ENCODE measurements around the gene FUT9. TPM values are rescaled to one million over a fixed set of nuclear protein-coding genes. Genes with fewer than 3 reads are reported as not detected.

Gene FUT9
- total RNA-seq, 1 donor from 2014 or later = not detected

- no peak for FAIRE-seq
- Histone ChIP-seq H3K4me3 (ENCODE audit: low read depth, low read length) (no peak overlapping the region), H3K27me3 (ENCODE audit: control insufficient read depth, insufficient read depth, low read length) (no peaks in the 10 kb centered on the region), H3K36me3 (ENCODE audit: control insufficient read depth, insufficient read depth, low read length) (no peaks in the 10 kb centered on the region)
- no peak for TF ChIP-seq CTCF (IDR thresholded peaks at IDR 0.05; ENCODE audit: insufficient read depth, low read length, severe bottlenecking)
- DNase-seq (ENCODE audit: low read depth) = no peak
These were observed 16.9 kb downstream of the FUT9 start for GRCh38 chr6:96032661-96033060.

- Histone ChIP-seq H3K36me3 (ENCODE audit: control insufficient read depth, insufficient read depth, low read length) (no peaks in the 10 kb centered on the region), H3K27me3 (ENCODE audit: control insufficient read depth, insufficient read depth, low read length) (no peaks in the 10 kb centered on the region), H3K4me3 (ENCODE audit: low read depth, low read length) (no peak overlapping the region)
- FAIRE-seq = no peak
- TF ChIP-seq CTCF (IDR thresholded peaks at IDR 0.05; ENCODE audit: insufficient read depth, low read length, severe bottlenecking) = no peak
- DNase-seq (ENCODE audit: low read depth) = no peak
These were observed 35.8 kb downstream of the FUT9 start for GRCh38 chr6:96051555-96051954.

DNA sequence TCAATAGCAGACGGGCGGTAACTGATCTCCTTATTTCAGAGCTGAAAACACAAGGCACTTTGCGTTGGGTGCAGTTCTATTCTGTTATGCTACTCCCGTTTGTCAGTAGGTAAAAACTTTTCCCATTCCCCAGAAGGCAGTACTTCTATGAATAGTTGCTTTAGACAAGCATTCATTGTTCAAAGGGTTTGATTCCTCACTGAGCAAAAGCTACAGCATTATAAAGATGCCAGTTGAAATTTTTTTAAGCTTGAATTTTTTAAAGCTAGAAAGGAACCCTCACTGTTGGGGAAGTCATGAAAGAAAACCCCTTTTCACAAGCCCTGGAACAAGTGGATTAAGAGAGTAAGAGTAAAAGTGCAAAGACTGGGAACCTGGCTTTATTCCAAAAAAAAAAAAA is 42.3 kb downstream of the FUT9 start:
- no peak overlapping the region for H3K4me3 ChIP-seq (ENCODE audit: low read depth, low read length)
- FAIRE-seq (no peak), DNase-seq (ENCODE audit: low read depth) (no peak)
- no peaks in the 10 kb centered on the region for H3K27me3 ChIP-seq (ENCODE audit: control insufficient read depth, insufficient read depth, low read length)
- no peak for TF ChIP-seq CTCF (IDR thresholded peaks at IDR 0.05; ENCODE audit: insufficient read depth, low read length, severe bottlenecking)
- no peaks in the 10 kb centered on the region for H3K36me3 ChIP-seq (ENCODE audit: control insufficient read depth, insufficient read depth, low read length)

GRCh38 chr6:96059586-96059985 is 43.8 kb downstream of the FUT9 start:
- peak; percentile 15 for DNase-seq (ENCODE audit: low read depth)
- no peaks in the 10 kb centered on the region for H3K27me3 ChIP-seq (ENCODE audit: control insufficient read depth, insufficient read depth, low read length)
- H3K4me3 ChIP-seq (ENCODE audit: low read depth, low read length) = no peak overlapping the region
- no peaks in the 10 kb centered on the region for H3K36me3 ChIP-seq (ENCODE audit: control insufficient read depth, insufficient read depth, low read length)
- TF ChIP-seq CTCF (IDR thresholded peaks at IDR 0.05; ENCODE audit: insufficient read depth, low read length, severe bottlenecking) = no peak
- FAIRE-seq = no peak

- TF ChIP-seq CTCF (IDR thresholded peaks at IDR 0.05; ENCODE audit: insufficient read depth, low read length, severe bottlenecking) = no peak
- Histone ChIP-seq H3K27me3 (ENCODE audit: control insufficient read depth, insufficient read depth, low read length) (no peaks in the 10 kb centered on the region), H3K36me3 (ENCODE audit: control insufficient read depth, insufficient read depth, low read length) (no peaks in the 10 kb centered on the region), H3K4me3 (ENCODE audit: low read depth, low read length) (no peak overlapping the region)
- DNase-seq (ENCODE audit: low read depth) = no peak
- FAIRE-seq = no peak
These were observed 44.5 kb downstream of the FUT9 start for GRCh38 chr6:96060249-96060648.

DNA sequence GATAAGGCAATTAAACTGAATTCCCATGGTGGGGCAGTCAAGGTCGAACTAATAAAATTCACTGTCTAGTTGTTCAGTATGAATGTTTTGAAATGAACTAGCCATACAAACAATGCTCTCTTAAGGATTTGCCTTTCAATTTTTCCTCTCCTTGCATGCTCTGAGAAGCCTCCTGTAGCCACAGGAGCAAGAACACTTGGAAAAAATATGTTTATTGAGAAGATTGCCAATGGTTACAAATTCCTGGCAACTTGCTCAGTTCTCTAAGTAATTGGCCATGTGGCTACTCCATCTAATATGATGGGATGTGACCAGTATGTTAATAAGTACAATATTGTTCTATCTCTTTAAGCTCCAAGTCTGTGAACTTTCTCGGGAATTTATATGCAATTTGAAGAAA is 49.4 kb downstream of the FUT9 start:
- no peaks in the 10 kb centered on the region for H3K27me3 ChIP-seq (ENCODE audit: control insufficient read depth, insufficient read depth, low read length)
- FAIRE-seq = no peak

More for the DNA sequence above, 49.4 kb downstream of the FUT9 start:
- no peak for DNase-seq (ENCODE audit: low read depth)
- no peak overlapping the region for H3K4me3 ChIP-seq (ENCODE audit: low read depth, low read length)
- TF ChIP-seq CTCF (IDR thresholded peaks at IDR 0.05; ENCODE audit: insufficient read depth, low read length, severe bottlenecking) = no peak
- no peaks in the 10 kb centered on the region for H3K36me3 ChIP-seq (ENCODE audit: control insufficient read depth, insufficient read depth, low read length)
